ENCODE measurements around the gene CFAP141. TPM values are rescaled to one million over a fixed set of nuclear protein-coding genes. Genes with fewer than 3 reads are reported as not detected.

Gene CFAP141
- total RNA-seq, 2 experiments from 2014 or later: not detected

DNA sequence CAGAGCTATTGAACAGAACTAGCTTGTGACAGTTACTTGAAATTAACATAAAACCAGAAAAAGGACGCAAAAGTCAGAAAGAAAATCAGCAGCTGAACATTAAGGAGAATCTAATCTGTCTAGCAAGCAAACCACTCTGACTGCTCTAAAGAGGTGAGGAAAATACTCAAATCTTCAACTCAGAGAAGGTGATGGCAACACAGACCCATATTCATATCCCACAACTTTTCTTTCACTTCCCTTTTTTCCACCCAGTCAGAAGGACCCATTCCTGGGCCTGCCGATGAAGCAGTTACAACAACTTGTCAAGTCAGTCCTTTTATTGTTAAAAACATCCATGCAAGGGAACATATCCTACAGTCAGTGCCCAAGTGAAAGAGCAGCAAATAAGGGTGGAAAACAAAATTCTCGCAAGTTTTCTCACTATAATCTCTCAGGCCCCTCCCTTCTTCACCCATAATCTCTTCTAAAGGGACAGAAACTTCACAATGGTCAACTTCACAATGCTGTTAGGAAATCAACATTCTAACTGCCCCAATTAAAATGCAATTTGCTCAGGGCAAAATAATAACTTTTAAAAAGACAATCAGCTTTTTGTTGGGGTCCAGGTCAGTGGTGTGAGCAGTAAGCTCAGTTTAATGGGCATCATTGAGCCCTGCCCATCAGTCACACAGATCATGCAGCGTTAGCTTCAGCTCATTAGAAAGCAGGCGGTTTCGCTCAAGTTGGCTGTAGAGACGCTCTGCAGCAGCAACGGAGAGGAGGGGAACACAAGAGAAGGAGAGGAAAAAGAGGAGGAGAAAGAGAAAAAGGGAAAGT is 47.6 kb downstream of the CFAP141 start:
- peaks cover 9% of the 10 kb centered on the region for H3K9me3 Mint-ChIP-seq
- peaks cover 67% of the 10 kb centered on the region for H3K4me1 Mint-ChIP-seq
- no peak for DNase-seq
- ChIA-PET CTCF (interaction anchor here (1.0 to 1.8 kb wide), 11 partner anchors 9 to 191 kb away, joined by 3 to 5 read pairs (median 3); partner anchors contain the start of gene CREB3L4), POLR2A (interaction anchor here (0.9 to 11.3 kb wide), 18 partner anchors 9 to 377 kb away, joined by 3 to 214 read pairs (median 4); partner anchors contain the start of genes ATP8B2, HAX1, RAB13 and RPS27)
- peak overlapping the region; percentile 92 for H3K27ac Mint-ChIP-seq
- H3K27me3 Mint-ChIP-seq: no peaks in the 10 kb centered on the region
- peak overlapping the region; percentile 49 for H3K4me3 Mint-ChIP-seq
- H3K36me3 Mint-ChIP-seq (ENCODE audit: low read depth): peaks cover 96% of the 10 kb centered on the region

DNA sequence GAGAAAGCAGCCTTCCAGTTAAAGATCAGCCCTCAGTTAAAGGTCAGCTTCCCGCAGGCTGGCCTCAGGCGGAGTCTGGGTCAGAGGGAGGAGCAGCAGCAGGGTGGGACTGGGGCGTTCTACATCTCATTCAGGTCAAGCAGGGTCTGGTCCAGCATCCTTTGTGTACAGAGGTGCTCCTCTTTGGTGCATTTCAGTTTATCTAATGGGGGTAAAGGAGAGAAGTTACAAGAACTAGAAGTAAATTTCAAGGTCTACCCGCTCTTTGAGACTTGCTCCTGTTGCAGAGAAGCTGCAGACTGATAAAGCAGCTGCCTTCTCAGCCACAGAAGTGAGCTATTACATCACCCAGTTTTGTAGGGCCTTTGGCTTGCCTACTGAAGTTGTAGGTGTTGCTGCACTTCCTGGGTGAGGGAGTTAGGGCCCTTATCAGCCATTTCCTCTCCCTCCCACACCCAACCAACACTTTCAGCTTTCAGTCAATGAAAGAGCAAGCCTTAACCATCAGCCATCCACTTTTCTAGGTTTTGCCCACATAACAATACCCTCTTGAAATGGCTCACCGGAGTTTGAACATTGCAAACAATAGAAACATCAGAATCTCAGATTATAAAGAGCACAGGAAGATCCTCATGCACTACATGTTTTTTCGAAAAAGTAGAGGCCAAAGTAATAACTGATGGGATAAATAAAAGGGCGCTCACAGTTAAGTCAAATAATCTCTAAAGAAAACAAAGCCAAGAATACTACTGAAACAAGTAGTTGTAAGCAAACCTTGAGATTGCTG is 48.4 kb downstream of the CFAP141 start:
- CTCF ChIA-PET: interaction anchor here (0.6 to 1.6 kb wide), 11 partner anchors 8 to 213 kb away, joined by 3 to 5 read pairs (median 3); partner anchors contain the start of gene CREB3L4
- peak overlapping the region; percentile 49 for H3K4me3 Mint-ChIP-seq
- peaks cover 59% of the 10 kb centered on the region for H3K4me1 Mint-ChIP-seq
- no peaks in the 10 kb centered on the region for H3K27me3 Mint-ChIP-seq
- H3K27ac Mint-ChIP-seq: peak overlapping the region; percentile 92
- POLR2A ChIA-PET: interaction anchor here (0.7 to 11.3 kb wide), 19 partner anchors 8 to 612 kb away, joined by 3 to 214 read pairs (median 4); partner anchors contain the start of genes ATP8B2, HAX1, RAB13 and RPS27
- peak; percentile 83 for DNase-seq
- H3K9me3 Mint-ChIP-seq: peaks cover 9% of the 10 kb centered on the region
- peaks cover 89% of the 10 kb centered on the region for H3K36me3 Mint-ChIP-seq (ENCODE audit: low read depth)

GRCh38 chr1:154155251-154155650 is 50.9 kb downstream of the CFAP141 start:
- H3K4me1 Mint-ChIP-seq: peaks cover 48% of the 10 kb centered on the region
- peaks cover 6% of the 10 kb centered on the region for H3K9me3 Mint-ChIP-seq
- H3K27me3 Mint-ChIP-seq: no peaks in the 10 kb centered on the region
- ChIA-PET CTCF (no interaction called here), POLR2A (interaction anchor here (0.6 to 11.3 kb wide), 4 partner anchors 8 to 117 kb away, joined by 3 to 214 read pairs (median 6); partner anchors contain the start of gene UBAP2L)
- H3K4me3 Mint-ChIP-seq: no peak overlapping the region
- peaks cover 71% of the 10 kb centered on the region for H3K36me3 Mint-ChIP-seq (ENCODE audit: low read depth)
- no peak for DNase-seq
- peak overlapping the region; percentile 51 for H3K27ac Mint-ChIP-seq

DNA sequence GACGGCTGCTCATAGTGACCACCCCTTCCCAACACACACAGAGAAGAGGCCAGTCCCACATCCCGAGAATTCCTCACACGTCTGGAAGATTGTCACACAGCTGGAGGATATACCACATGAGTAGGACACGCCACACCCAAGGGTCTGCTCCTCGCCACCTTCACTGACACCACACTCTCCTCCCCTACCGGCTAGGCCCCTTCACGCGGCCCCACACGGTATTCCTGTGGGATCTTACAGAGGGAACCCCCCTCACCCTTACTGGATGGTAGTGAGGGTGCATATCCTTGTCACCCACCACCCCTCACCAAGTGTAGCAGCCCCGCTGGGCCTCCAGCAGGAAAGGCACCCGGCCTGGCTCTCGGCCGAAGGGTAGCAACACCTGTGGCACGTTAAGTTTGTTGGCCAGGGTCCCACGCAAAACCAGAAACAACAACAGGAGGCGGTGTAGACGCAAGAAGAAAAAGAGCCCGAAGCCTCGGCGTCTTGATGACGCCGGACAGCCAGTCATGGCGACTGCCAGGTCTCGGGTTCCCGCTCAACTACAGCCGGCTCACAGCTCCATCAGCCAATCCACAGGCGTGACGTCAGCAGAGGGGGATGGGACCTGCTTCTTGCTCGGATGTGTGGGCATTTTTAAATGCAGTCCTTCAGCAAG is 51.5 kb downstream of the CFAP141 start, which contains the start of gene NUP210L:
NUP210L (minus strand) TSS at position 540 of the 658 bp plus-strand sequence.
- H3K4me1 Mint-ChIP-seq: peaks cover 44% of the 10 kb centered on the region
- peak within 1 kb of the TSS; percentile 51 for H3K27ac Mint-ChIP-seq
- no peaks in the 10 kb centered on the region for H3K27me3 Mint-ChIP-seq
- peaks cover 65% of the 10 kb centered on the region for H3K36me3 Mint-ChIP-seq (ENCODE audit: low read depth)
- DNase-seq: no peak
- peaks cover 3% of the 10 kb centered on the region for H3K9me3 Mint-ChIP-seq
- POLR2A ChIA-PET: interaction anchor here (1.7 to 11.3 kb wide), 2 partner anchors 20 to 66 kb away, joined by 6 to 214 read pairs; partner anchors contain the start of gene UBAP2L
- CTCF ChIA-PET: no interaction called here
- H3K4me3 Mint-ChIP-seq: no peak within 1 kb of the TSS

DNA sequence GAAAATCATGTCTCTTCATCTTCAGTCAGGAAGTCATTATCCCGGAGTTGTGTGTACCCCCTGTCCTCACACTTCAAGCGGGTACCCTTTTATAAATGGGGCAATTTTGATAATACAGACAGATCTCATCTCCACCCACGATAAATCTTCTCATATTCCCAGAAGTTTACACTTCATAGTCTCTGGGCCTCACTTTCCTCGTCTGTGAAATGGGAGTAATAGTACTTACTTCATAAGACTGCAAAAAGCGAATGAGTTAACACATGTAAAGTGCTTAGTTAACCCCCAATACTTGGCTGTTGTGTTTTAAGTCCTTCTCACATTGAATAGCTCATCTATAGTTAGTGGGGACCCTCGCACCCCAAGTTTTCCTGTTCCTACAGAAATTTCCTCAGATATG is 52.1 kb downstream of the CFAP141 start:
- Mint-ChIP-seq H3K9me3 (no peaks in the 10 kb centered on the region), H3K4me3 (no peak overlapping the region), H3K27me3 (no peaks in the 10 kb centered on the region), H3K36me3 (ENCODE audit: low read depth) (peaks cover 59% of the 10 kb centered on the region), H3K4me1 (peaks cover 40% of the 10 kb centered on the region), H3K27ac (no peak overlapping the region)
- ChIA-PET CTCF (no interaction called here), POLR2A (interaction anchor here (11.3 kb wide), 1 partner anchor 21 kb away, joined by 214 read pairs; no protein-coding TSS in a partner anchor)
- no peak for DNase-seq

DNA sequence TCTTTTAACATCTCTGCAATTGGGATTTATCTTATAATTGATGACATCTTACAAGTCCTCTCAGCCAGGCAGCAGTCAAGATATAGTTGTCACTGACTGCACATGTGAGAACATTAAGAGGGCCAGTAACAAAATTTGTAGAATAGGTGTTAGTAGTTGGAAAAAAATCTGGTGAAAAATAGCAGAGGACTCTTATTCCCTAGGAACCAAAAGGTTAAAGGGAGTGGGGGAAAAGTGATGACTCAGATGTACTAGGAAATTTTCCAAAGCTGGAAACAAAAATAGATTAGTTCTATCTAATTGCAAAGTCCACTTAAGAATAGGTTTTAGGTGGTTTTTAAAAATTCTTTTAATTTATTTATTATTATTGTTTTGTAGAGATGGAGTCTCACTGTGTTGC is 54.8 kb downstream of the CFAP141 start:
- no peak for DNase-seq
- Mint-ChIP-seq H3K36me3 (ENCODE audit: low read depth) (peaks cover 33% of the 10 kb centered on the region), H3K4me3 (no peak overlapping the region), H3K4me1 (peaks cover 20% of the 10 kb centered on the region), H3K27me3 (no peaks in the 10 kb centered on the region), H3K9me3 (no peaks in the 10 kb centered on the region), H3K27ac (no peak overlapping the region)
- CTCF ChIA-PET: no interaction called here
- POLR2A ChIA-PET: no interaction called here

Other genes with a start within 250 kb of the CFAP141 start
- gene CRTC2, start 247.7 kb downstream of the CFAP141 start, total RNA-seq: 100 to 1,000 TPM; 107 TPM
- 10 to 100 TPM; 42.5 to 42.6 TPM for gene SLC39A1, start 242.8 kb downstream of the CFAP141 start, total RNA-seq
- 1 to 10 TPM; 7.0 to 8.4 TPM for gene CREB3L4, start 238.4 kb downstream of the CFAP141 start, total RNA-seq
- gene JTB, start 228.7 kb downstream of the CFAP141 start, total RNA-seq: 100 to 1,000 TPM; 120 to 127 TPM
- gene RAB13, start 220.0 kb downstream of the CFAP141 start, total RNA-seq: under 1 TPM; 0.40 to 0.43 TPM
- gene RPS27, start 215.6 kb downstream of the CFAP141 start, total RNA-seq: 1,000 to 10,000 TPM; 2,022 to 2,087 TPM
- under 1 TPM; 0.05 to 0.08 TPM for gene NUP210L, start 51.3 kb downstream of the CFAP141 start, total RNA-seq
- gene TPM3, start 14.2 kb downstream of the CFAP141 start, total RNA-seq: 100 to 1,000 TPM; 792 to 805 TPM
- 100 to 1,000 TPM; 155 to 157 TPM for gene UBAP2L, start 14.6 kb upstream of the CFAP141 start, total RNA-seq
- gene HAX1, start 66.3 kb upstream of the CFAP141 start, total RNA-seq: 100 to 1,000 TPM; 141 to 142 TPM
- not detected for gene AQP10, start 114.8 kb upstream of the CFAP141 start, total RNA-seq
- gene ATP8B2, start 119.2 kb upstream of the CFAP141 start, total RNA-seq: 100 to 1,000 TPM; 142 to 149 TPM
- gene IL6R, start 199.0 kb upstream of the CFAP141 start, total RNA-seq: 10 to 100 TPM; 15.7 to 16.0 TPM

Measured in activated CD4-positive, alpha-beta memory T cell treated with anti-CD3 and anti-CD28 coated beads, Interleukin-2, amount 10 ng/mL, durations not matched to agents 7 days and 5 days (primary cell).